Measurements from ENCODE around the gene UBE2E2.

GRCh38 chr3:23402728-23403492 lies 199.8 kb downstream of the UBE2E2 start:
- TF ChIP-seq EZH2 (IDR thresholded peaks at IDR 0.05; ENCODE audit: borderline replicate concordance, low read length) = no peak
- no peak for TF ChIP-seq CTCF (IDR thresholded peaks at IDR 0.05; ENCODE audit: low read length)
